ENCODE results near the gene ABHD13.

The ABHD13 gene

DNA sequence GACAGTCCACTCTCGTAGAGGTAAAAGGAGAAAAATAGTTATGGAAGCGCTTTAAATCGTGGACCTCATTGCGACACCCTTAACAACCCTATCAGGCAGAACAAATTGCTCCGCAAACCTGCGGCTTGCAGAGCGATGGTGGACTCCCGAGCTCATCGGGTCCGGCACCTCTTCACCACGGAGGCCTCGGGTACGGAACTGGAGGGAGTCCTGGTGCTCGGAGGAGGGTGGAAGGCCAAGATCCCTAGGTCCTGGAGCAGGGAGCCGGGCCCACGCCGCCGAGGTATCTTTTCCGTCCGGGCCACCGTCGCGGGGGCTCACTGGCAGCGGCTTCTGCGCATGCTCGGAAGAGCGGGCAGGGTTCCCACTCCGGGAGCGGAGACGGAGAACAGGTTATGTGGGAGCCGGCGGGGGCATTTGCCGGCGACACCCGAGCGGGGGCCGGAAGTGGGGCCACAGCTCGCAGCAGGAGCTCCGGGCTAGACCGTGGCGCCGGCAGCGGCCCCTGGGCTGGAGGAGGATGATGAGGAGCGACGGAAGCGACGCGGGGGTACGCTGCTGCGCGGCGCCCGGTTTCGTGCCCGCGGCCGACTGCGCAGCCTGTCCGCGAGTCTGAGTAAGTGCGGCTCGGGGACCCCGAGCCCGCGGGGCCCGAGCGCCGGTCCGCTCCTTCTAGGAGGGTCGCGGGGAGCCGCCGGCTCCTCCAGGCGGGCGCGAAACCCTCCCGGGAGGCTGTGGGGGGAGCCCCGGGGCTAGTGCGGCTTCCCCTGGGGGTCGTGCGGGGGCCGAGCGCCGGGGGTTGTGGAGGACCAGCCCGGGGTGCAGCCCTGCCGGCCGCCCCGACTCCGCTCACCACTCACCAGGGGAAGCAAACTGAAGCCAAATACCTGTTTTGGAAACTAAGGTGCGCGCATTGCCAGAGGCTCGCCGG is at the start of gene ABHD13:
TSS of gene ABHD13 (plus strand) at position 349 of the 931 bp plus-strand sequence. CDS start 10,827 bp downstream, outside the sequence.
- TF ChIP-seq GATA2 (IDR thresholded peaks at IDR 0.05; ENCODE audit: low read depth, low read length), result no peak; the same call in 1 of the 2 replicates
- TF ChIP-seq GATA3 (IDR thresholded peaks at IDR 0.05; ENCODE audit: low read depth, low read length), result no peak

DNA sequence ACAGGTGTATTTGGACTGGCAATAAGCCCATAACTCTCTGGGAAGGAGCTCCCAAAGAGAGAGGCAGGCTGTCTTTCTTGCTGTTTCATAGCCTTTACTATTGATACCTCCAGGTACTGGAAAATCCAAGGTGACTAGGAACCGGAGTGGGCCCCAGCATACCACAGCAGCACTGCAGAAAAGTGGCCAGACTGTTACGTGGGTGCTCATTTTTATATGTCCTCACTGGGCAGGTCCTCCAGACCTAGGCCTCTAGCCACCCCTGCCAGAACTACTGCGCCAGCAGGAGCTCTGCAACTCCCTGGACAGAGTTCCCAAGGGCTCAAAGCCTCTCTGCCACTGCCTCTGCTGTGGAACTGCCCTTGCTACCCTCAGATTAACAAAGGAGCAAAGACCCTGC is 49.3 kb upstream of the ABHD13 start:
- TF ChIP-seq GATA3 (IDR thresholded peaks at IDR 0.05; ENCODE audit: low read depth, low read length), result no peak
- TF ChIP-seq GATA2 (IDR thresholded peaks at IDR 0.05; ENCODE audit: low read depth, low read length), result no peak

DNA sequence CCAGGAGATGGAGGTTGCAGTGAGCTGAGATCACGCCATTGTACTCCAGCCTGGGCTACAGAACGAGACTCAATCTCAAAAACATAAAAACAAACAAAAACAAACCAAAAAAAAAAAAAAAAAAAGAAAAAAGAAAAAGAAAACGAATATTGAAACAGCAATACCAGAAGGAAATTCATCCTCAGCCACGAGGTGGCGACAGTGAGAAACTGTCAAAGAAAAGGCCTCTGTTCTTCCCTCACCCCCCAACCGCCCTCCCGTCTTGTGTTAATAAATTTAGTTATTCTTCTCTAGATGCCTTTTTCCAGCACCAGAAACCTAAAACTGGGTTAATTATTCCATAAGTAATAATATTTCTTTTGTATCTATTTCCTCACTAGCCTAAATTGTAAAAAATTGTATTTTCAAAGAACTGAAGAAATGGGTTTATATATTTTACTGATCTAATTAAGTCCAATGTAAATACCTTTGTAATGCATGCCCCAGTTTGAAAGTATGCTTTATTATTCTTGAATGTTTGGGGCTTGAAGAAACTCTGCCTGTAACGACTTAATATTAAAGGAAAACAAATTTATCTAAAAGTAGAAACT is 41.4 kb upstream of the ABHD13 start:
- no peak for TF ChIP-seq GATA3 (IDR thresholded peaks at IDR 0.05; ENCODE audit: low read depth, low read length)
- no peak for TF ChIP-seq GATA2 (IDR thresholded peaks at IDR 0.05; ENCODE audit: low read depth, low read length)

DNA sequence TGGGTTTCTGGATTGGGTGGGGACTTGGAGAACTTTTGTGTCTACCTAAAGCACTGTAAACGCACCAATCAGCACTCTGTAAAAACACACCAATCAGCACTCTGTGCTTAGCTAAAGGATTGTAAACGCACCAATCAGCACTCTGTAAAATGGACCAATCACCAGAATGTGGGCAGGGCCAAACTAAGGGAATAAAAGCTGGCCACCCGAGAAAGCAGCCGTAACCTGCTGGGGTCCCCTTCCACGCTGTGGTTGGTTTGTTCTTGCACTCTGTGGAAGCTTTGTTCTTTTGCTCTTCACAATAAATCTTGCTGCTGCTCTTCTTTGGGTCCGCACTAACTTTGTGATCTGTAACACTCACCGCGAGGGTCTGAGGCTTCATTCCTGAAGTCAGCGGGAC is 40.1 kb upstream of the ABHD13 start:
- TF ChIP-seq GATA3 (IDR thresholded peaks at IDR 0.05; ENCODE audit: low read depth, low read length), result no peak
- no peak for TF ChIP-seq GATA2 (IDR thresholded peaks at IDR 0.05; ENCODE audit: low read depth, low read length)

DNA sequence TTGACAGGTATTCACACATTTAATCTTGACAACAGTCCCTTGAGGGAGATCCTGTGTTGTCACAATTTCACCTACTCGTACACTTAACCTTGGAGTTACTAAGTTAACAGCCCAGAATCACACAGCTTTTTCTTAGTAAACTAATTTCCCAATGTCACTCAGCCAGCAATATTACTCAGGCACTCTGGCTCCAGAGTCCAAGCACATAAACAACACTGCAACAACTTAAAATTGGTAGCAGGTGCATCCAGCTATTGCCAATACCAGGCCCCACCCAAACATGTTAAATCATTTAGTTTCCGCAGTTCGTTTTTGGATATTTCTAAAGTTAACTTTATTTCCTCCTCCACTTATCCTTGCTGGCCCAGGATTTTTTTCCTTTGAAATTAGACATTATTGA is 35.5 kb upstream of the ABHD13 start:
- TF ChIP-seq GATA3 (IDR thresholded peaks at IDR 0.05; ENCODE audit: low read depth, low read length) (no peak), GATA2 (IDR thresholded peaks at IDR 0.05; ENCODE audit: low read depth, low read length) (no peak)

DNA sequence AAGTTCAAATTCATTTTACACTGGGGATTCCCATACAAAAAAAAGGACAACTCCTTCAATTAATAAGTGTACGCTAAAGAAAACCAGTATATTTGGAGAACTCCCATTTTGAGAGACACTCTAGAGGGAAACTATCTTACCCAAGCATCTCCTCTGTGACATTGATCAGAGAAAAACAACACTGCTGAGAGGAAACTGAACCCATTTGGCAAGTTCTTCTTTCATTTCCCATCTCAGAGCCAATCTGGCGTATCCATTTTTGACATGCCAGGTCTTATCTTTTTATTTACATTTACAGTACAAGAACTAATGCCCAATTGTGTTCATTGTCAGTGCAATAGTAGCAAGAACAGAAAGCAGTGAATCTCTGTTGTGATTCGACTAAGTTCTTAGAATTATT is 33.0 kb upstream of the ABHD13 start:
- TF ChIP-seq GATA2 (IDR thresholded peaks at IDR 0.05; ENCODE audit: low read depth, low read length) (peak; percentile 40; the same call in 1 of the 2 replicates), GATA3 (IDR thresholded peaks at IDR 0.05; ENCODE audit: low read depth, low read length) (no peak)

DNA sequence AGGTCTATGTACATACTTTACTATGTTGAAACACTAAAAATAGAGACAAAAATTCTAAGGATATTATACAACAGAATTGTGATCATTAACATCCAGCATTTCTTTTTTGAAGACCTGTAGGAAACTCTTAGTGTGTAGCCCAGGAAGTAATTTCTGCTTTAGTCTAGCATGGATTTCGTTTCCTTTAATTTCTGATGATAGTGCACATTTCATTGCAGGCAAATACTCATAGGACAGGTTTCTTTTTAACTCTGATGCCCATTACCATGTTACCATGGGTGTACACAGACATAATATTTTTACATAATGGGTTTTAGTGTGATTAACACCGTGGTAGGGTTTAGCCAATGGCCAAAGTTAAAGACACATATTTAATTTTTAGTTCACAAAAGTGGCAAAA is 29.9 kb upstream of the ABHD13 start:
- no peak for TF ChIP-seq GATA2 (IDR thresholded peaks at IDR 0.05; ENCODE audit: low read depth, low read length)
- no peak for TF ChIP-seq GATA3 (IDR thresholded peaks at IDR 0.05; ENCODE audit: low read depth, low read length)

DNA sequence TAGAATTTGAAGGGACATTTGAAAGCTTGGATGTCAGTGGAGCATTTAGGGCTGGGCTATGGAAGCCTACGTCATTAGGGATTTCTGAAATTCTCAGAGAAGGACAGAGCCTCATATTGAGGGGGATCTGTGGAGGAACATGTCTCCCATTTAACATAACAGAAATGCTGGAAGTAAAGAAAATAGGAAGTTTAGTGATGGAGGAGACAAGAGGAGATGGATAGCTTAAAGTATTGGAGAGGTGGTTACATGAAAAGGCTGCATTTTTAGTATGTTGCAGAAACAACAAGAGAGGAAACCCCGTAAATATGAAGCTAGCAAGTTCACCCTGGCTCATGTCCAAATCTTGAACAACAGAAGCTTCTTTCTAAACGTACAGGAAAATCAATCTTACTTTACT is 27.3 kb upstream of the ABHD13 start:
- TF ChIP-seq GATA2 (IDR thresholded peaks at IDR 0.05; ENCODE audit: low read depth, low read length) (no peak), GATA3 (IDR thresholded peaks at IDR 0.05; ENCODE audit: low read depth, low read length) (no peak)

DNA sequence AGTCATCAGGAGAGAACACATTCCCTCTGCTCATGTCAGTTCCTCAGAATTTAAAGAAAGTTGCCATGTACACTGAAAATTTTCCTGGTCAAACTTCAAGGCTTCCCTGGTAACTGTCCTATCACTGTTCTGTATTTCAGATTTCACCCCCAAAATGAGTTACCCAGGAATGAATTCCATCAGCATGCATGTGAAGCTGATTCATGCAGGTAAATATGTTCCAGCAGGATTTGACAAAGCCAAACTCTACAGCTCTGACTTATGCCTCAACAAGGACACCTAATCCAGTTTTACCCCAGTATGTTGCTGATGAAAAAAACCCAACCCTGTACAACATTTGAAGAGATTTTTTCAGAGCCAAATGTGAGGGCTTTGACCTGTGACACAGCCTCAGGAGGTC is 24.4 kb upstream of the ABHD13 start:
- no peak for TF ChIP-seq GATA2 (IDR thresholded peaks at IDR 0.05; ENCODE audit: low read depth, low read length)
- TF ChIP-seq GATA3 (IDR thresholded peaks at IDR 0.05; ENCODE audit: low read depth, low read length), result no peak

DNA sequence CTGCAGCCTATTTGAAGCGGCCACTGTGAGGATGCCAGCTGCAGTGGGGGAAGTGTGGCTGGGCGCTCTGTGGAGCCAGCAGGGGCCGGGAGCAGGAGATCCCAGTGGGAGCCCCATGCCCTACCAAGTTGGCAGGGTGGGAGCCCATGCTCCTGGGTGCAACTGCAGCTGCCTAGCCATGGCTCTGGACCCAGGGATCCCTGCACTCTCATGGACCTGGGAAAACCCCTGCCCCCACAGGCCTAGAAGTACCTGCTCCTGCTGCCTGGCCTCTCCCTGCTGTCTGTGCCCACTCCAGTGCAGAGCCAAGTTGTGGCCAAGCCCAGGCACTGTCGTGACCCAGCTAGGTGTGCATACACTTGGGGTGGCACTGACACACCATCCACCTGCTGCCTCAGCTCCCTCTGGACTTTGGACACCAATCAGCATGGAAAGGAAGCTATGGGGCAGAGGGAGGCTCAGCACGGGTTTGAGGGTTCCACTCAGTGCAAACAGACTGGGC is 23.7 kb upstream of the ABHD13 start:
- no peak for TF ChIP-seq GATA3 (IDR thresholded peaks at IDR 0.05; ENCODE audit: low read depth, low read length)
- no peak for TF ChIP-seq GATA2 (IDR thresholded peaks at IDR 0.05; ENCODE audit: low read depth, low read length)

DNA sequence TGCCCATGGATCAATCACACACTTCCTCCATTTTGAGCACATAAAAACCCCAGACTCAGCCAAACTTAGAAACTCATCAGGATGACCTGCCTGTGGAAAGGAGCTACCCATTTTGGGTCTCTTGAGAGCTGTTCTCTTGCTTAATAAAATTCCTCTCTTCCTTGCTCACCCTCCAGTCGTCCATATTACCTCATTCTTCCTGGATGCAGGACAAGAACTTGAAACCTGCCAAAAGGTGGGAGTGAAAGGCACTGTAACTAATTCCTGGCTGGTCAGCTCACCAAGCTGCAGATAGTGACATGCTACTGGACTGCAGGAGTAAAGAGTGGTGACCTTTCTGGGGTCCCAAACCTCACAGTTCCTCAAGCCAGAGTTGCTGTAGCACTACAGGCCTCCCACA is 23.0 kb upstream of the ABHD13 start:
- TF ChIP-seq GATA3 (IDR thresholded peaks at IDR 0.05; ENCODE audit: low read depth, low read length), result no peak
- TF ChIP-seq GATA2 (IDR thresholded peaks at IDR 0.05; ENCODE audit: low read depth, low read length), result no peak

DNA sequence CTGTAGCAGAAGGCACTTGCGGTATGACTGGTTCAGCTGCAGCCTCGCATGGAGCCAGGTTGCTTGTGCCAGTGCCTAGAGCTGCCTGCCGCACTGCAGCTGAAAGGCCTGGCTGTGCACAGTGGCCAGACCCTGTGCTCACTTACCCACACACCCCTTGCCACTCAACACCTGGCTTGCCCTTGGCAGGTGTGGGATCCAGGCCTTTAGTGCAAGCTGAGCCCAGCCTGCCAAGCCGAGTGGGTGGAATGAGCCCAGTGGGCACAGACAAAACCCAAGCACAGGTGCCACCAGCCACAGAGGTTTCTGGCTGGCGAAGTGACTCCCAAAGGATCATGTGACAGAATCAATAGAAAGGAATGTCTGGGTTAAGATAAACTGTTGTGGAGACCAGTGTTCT is 22.3 kb upstream of the ABHD13 start:
- TF ChIP-seq GATA3 (IDR thresholded peaks at IDR 0.05; ENCODE audit: low read depth, low read length) (no peak), GATA2 (IDR thresholded peaks at IDR 0.05; ENCODE audit: low read depth, low read length) (no peak)

DNA sequence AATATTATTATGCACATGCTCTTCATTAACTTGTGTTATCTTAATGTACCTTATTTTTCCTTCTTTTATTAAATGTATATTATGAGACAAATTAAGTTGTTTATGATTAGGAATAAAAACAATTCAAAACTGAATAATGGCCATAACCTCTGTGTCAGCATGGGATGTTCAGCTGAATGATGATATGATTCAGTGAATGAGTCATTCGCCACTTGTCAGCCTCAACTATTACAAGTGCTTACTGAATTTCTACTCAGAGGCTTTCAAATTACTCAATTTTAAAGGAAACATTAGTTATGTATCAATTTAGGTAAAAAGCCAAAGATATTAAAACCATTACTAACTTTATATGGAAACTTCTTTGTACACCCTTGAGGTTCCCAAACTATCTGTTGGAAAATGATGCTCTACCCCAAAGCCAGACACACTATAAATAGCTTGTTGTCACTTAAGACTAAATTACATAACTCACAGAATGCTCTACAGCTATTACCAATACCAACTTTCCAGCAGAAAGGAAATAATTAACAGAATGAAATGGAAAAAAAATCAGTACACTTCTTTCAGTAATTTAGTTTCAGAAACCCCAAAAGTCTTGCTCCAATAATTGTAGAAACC is 17.3 kb upstream of the ABHD13 start:
- no peak for TF ChIP-seq GATA3 (IDR thresholded peaks at IDR 0.05; ENCODE audit: low read depth, low read length)
- TF ChIP-seq GATA2 (IDR thresholded peaks at IDR 0.05; ENCODE audit: low read depth, low read length), result no peak

DNA sequence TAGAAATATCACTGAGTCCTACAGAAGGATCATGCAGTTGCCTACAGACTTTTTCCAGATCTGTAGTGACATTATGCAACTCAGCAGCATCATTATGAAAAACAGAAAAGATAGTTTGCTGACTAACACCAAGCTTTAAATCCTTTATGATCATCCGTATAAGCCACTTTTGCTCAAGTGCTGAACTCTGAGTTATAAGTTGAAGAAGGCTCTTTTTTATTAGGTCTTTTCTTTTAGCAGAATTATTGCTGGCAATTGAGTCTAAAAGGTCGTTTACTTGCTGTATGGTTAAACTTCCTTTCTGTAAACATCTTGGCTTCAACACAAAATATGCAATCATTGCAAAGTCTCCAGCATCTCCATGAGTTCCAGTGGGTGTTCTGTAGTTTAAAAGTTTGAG is 7.6 kb upstream of the ABHD13 start:
- TF ChIP-seq GATA2 (IDR thresholded peaks at IDR 0.05; ENCODE audit: low read depth, low read length), result no peak
- TF ChIP-seq GATA3 (IDR thresholded peaks at IDR 0.05; ENCODE audit: low read depth, low read length), result no peak

All from SH-SY5Y (cell line).